Mesendoderm (in vitro differentiated cells): Measurements from ENCODE around the gene CACNA1H.

Experiments used
- DNase-seq: peaks from one replicate; pipeline ENCODE4 v3.0.0; 2013
- H2AK5ac ChIP-seq: 2 replicates; pipeline ENCODE4 v1.6.1; 2013; ENCODE audit warnings: low read length, inconsistent platforms
- H2BK120ac ChIP-seq: 2 replicates; pipeline ENCODE4 v1.6.1; 2013; ENCODE audit warnings: low read depth, mild to moderate bottlenecking, low read length, moderate library complexity, mixed read lengths
- H2BK15ac ChIP-seq: replicated peaks from 2 replicates; pipeline ENCODE4 v1.6.1; 2013; ENCODE audit warnings: low read depth, mild to moderate bottlenecking, moderate library complexity
- H2BK5ac ChIP-seq: 2 replicates; pipeline ENCODE4 v1.6.1; 2013; ENCODE audit warnings: low read length, inconsistent platforms
- H3K18ac ChIP-seq: 2 replicates; pipeline ENCODE4 v1.6.1; 2013; ENCODE audit warnings: mild to moderate bottlenecking, low read length, mixed read lengths
- H3K23ac ChIP-seq: one replicate; pipeline ENCODE4 v1.6.1; 2013; ENCODE audit warnings: low read length
- H3K27ac ChIP-seq: 2 replicates; pipeline ENCODE4 v1.5.1; 2013; ENCODE audit warnings: low read depth, mild to moderate bottlenecking, inconsistent platforms, low read length, moderate library complexity
- H3K27me3 ChIP-seq: 2 replicates; pipeline ENCODE4 v1.6.1; 2013; ENCODE audit warnings: low read length, control low read depth, mild to moderate bottlenecking, inconsistent platforms; ENCODE audit not compliant: insufficient read depth, poor library complexity
- H3K36me3 ChIP-seq: 2 replicates; pipeline ENCODE4 v1.6.1; 2013; ENCODE audit warnings: low read length, inconsistent platforms; ENCODE audit not compliant: control insufficient read depth, insufficient read depth
- H3K4ac ChIP-seq: one replicate; pipeline ENCODE4 v1.6.1; 2013; ENCODE audit warnings: low read depth, mild to moderate bottlenecking, low read length, moderate library complexity
- H3K4me1 ChIP-seq: 2 replicates; pipeline ENCODE4 v1.6.1; 2013; ENCODE audit warnings: low read depth, low read length, inconsistent platforms; ENCODE audit not compliant: control insufficient read depth
- H3K4me2 ChIP-seq: 2 replicates; pipeline ENCODE4 v1.6.1; 2013; ENCODE audit warnings: low read length
- H3K4me3 ChIP-seq: 2 replicates; pipeline ENCODE4 v1.5.1; 2013; ENCODE audit warnings: mild to moderate bottlenecking, low read length
- H3K56ac ChIP-seq: one replicate; pipeline ENCODE4 v1.6.1; 2013; ENCODE audit warnings: low read length
- H3K79me1 ChIP-seq: 2 replicates; pipeline ENCODE4 v1.6.1; 2013; ENCODE audit warnings: low read length, inconsistent platforms
- H3K79me2 ChIP-seq: 2 replicates; pipeline ENCODE4 v1.6.1; 2013; ENCODE audit warnings: mild to moderate bottlenecking, low read length; ENCODE audit not compliant: control insufficient read depth, insufficient read depth
- H3K9ac ChIP-seq: 2 replicates; pipeline ENCODE4 v1.6.1; 2013; ENCODE audit warnings: low read length, inconsistent platforms
- H4K5ac ChIP-seq: one replicate; pipeline ENCODE4 v1.6.1; 2013; ENCODE audit warnings: low read length
- H4K8ac ChIP-seq: one replicate; pipeline ENCODE4 v1.6.1; 2013; ENCODE audit warnings: low read depth, mild to moderate bottlenecking, control low read depth, low read length, moderate library complexity
- WGBS: extraction: QIAGEN DNeasy Blood & Tissue Kit; methylation state at CpG from one replicate; pipeline ENCODE4 v1.1.7; 2013; ENCODE audit warnings: low lambda C conversion rate, missing lambda C conversion rate; ENCODE audit not compliant: insufficient coverage; ENCODE audit errors: extremely low coverage; 5-methylcytosine and 5-hydroxymethylcytosine counted together

The CACNA1H gene

GRCh38 chr16:1218930-1219611 lies 66.2 kb downstream of the CACNA1H start:
- Histone ChIP-seq H3K4me2 (no peak overlapping the region), H3K4me3 (no peak overlapping the region), H2BK15ac (no peak overlapping the region), H4K8ac (no peak overlapping the region), H4K5ac (no peak overlapping the region), H3K4me1 (no peaks in the 10 kb centered on the region), H2AK5ac (no peak overlapping the region), H3K79me1 (no peaks in the 10 kb centered on the region), H3K9ac (no peak overlapping the region), H3K4ac (no peak overlapping the region), H3K27me3 (no peaks in the 10 kb centered on the region), H3K36me3 (no peaks in the 10 kb centered on the region), H3K27ac (no peak overlapping the region), H3K18ac (no peak overlapping the region), H2BK120ac (no peak overlapping the region), H3K56ac (no peak overlapping the region), H2BK5ac (no peak overlapping the region), H3K23ac (no peak overlapping the region), H3K79me2 (no peaks in the 10 kb centered on the region)
- no CpG with 5 or more reads among the region's 24 CpGs for WGBS
- DNase-seq, result no peak

- no peaks in the 10 kb centered on the region for H3K27me3 ChIP-seq
- no CpG with 5 or more reads among the region's 55 CpGs for WGBS
- H3K36me3 ChIP-seq, result no peaks in the 10 kb centered on the region
- no peak overlapping the region for H3K4me2 ChIP-seq
- no peak for DNase-seq
- H3K4me1 ChIP-seq, result no peaks in the 10 kb centered on the region
- H3K18ac ChIP-seq, result no peak overlapping the region
- no peak overlapping the region for H3K4me3 ChIP-seq
- no peak overlapping the region for H3K4ac ChIP-seq
- H4K8ac ChIP-seq, result no peak overlapping the region
- H2AK5ac ChIP-seq, result no peak overlapping the region
- no peak overlapping the region for H2BK5ac ChIP-seq
- no peak overlapping the region for H3K9ac ChIP-seq
- no peak overlapping the region for H4K5ac ChIP-seq
- H2BK120ac ChIP-seq, result no peak overlapping the region
- H3K23ac ChIP-seq, result no peak overlapping the region
- no peak overlapping the region for H3K27ac ChIP-seq
- no peak overlapping the region for H2BK15ac ChIP-seq
- no peaks in the 10 kb centered on the region for H3K79me2 ChIP-seq
- H3K56ac ChIP-seq, result no peak overlapping the region
- no peaks in the 10 kb centered on the region for H3K79me1 ChIP-seq
Measured at GRCh38 chr16:1220098-1220728, 67.3 kb downstream of the CACNA1H start.

- H3K9ac ChIP-seq, result no peak overlapping the region
- H4K8ac ChIP-seq, result no peak overlapping the region
- H2BK15ac ChIP-seq, result no peak overlapping the region
- no peak overlapping the region for H3K4me2 ChIP-seq
- H3K18ac ChIP-seq, result no peak overlapping the region
- H3K79me1 ChIP-seq, result no peaks in the 10 kb centered on the region
- H2AK5ac ChIP-seq, result no peak overlapping the region
- H3K23ac ChIP-seq, result no peak overlapping the region
- H3K36me3 ChIP-seq, result no peaks in the 10 kb centered on the region
- no peak overlapping the region for H3K27ac ChIP-seq
- H3K27me3 ChIP-seq, result no peaks in the 10 kb centered on the region
- no peaks in the 10 kb centered on the region for H3K4me1 ChIP-seq
- DNase-seq, result no peak
- H4K5ac ChIP-seq, result no peak overlapping the region
- no peaks in the 10 kb centered on the region for H3K79me2 ChIP-seq
- no CpG with 5 or more reads among the region's 48 CpGs for WGBS
- no peak overlapping the region for H3K4me3 ChIP-seq
- no peak overlapping the region for H3K56ac ChIP-seq
- no peak overlapping the region for H2BK120ac ChIP-seq
- no peak overlapping the region for H2BK5ac ChIP-seq
- no peak overlapping the region for H3K4ac ChIP-seq
Measured at GRCh38 chr16:1220841-1221627, 68.1 kb downstream of the CACNA1H start.

- H3K4me3 ChIP-seq, result no peak overlapping the region
- H2AK5ac ChIP-seq, result no peak overlapping the region
- no peak overlapping the region for H3K4me2 ChIP-seq
- H2BK15ac ChIP-seq, result no peak overlapping the region
- no peak overlapping the region for H3K4ac ChIP-seq
- no peak overlapping the region for H2BK120ac ChIP-seq
- H3K27me3 ChIP-seq, result no peaks in the 10 kb centered on the region
- H3K4me1 ChIP-seq, result no peaks in the 10 kb centered on the region
- H3K18ac ChIP-seq, result no peak overlapping the region
- H3K36me3 ChIP-seq, result no peaks in the 10 kb centered on the region
- H3K9ac ChIP-seq, result no peak overlapping the region
- no peak for DNase-seq
- no peaks in the 10 kb centered on the region for H3K79me2 ChIP-seq
- H3K79me1 ChIP-seq, result no peaks in the 10 kb centered on the region
- H4K8ac ChIP-seq, result no peak overlapping the region
- H3K27ac ChIP-seq, result no peak overlapping the region
- no peak overlapping the region for H2BK5ac ChIP-seq
- no peak overlapping the region for H4K5ac ChIP-seq
- no peak overlapping the region for H3K56ac ChIP-seq
- no CpG with 5 or more reads among the region's 40 CpGs for WGBS
- H3K23ac ChIP-seq, result no peak overlapping the region
Measured at GRCh38 chr16:1221628-1222552, 69.0 kb downstream of the CACNA1H start.

GRCh38 chr16:1222553-1223354 lies 69.8 kb downstream of the CACNA1H start:
- Histone ChIP-seq H2BK15ac (no peak overlapping the region), H3K27me3 (no peaks in the 10 kb centered on the region), H3K36me3 (no peaks in the 10 kb centered on the region), H3K23ac (no peak overlapping the region), H2BK5ac (no peak overlapping the region), H3K4me3 (no peak overlapping the region), H4K8ac (no peak overlapping the region), H3K4ac (no peak overlapping the region), H3K4me1 (no peaks in the 10 kb centered on the region), H3K18ac (no peak overlapping the region), H3K4me2 (no peak overlapping the region), H2BK120ac (no peak overlapping the region), H3K79me1 (no peaks in the 10 kb centered on the region), H3K79me2 (no peaks in the 10 kb centered on the region), H2AK5ac (no peak overlapping the region), H3K56ac (no peak overlapping the region), H4K5ac (no peak overlapping the region), H3K9ac (no peak overlapping the region), H3K27ac (no peak overlapping the region)
- no CpG with 5 or more reads among the region's 25 CpGs for WGBS
- DNase-seq, result no peak
